Raji (cell line): Measurements from ENCODE around the gene CTNND2.

Source experiments
- POLR2A ChIP-seq: IDR thresholded peaks from 2 replicates; pipeline ENCODE4 v1.6.1; 2011; ENCODE audit warnings: low read depth, low read length, control low read depth; ENCODE audit not compliant: insufficient read depth

CTNND2 gene

GRCh38 chr5:11608530-11608929, 295.7 kb downstream of the CTNND2 start:
- TF ChIP-seq POLR2A, result no peak

GRCh38 chr5:11607944-11608483, 296.2 kb downstream of the CTNND2 start:
- TF ChIP-seq POLR2A, result no peak

- no peak for TF ChIP-seq POLR2A
These were observed 301.9 kb downstream of the CTNND2 start for GRCh38 chr5:11602298-11602697.

GRCh38 chr5:11599499-11599898, 304.7 kb downstream of the CTNND2 start:
- no peak for TF ChIP-seq POLR2A

- TF ChIP-seq POLR2A, result no peak
These were observed 307.6 kb downstream of the CTNND2 start for GRCh38 chr5:11596657-11597071.

GRCh38 chr5:11596185-11596584, 308.1 kb downstream of the CTNND2 start:
- TF ChIP-seq POLR2A, result no peak

GRCh38 chr5:11595045-11595444, 309.2 kb downstream of the CTNND2 start:
- no peak for TF ChIP-seq POLR2A

GRCh38 chr5:11594021-11594420, 310.2 kb downstream of the CTNND2 start:
- no peak for TF ChIP-seq POLR2A

- TF ChIP-seq POLR2A, result no peak
These were observed 313.8 kb downstream of the CTNND2 start for GRCh38 chr5:11590475-11590874.

GRCh38 chr5:11588803-11589202, 315.4 kb downstream of the CTNND2 start:
- TF ChIP-seq POLR2A, result no peak

GRCh38 chr5:11584017-11584416, 320.2 kb downstream of the CTNND2 start:
- no peak for TF ChIP-seq POLR2A

GRCh38 chr5:11579351-11579750, 324.9 kb downstream of the CTNND2 start:
- no peak for TF ChIP-seq POLR2A

- TF ChIP-seq POLR2A, result no peak
These were observed 329.5 kb downstream of the CTNND2 start for GRCh38 chr5:11574787-11575186.

GRCh38 chr5:11573140-11573992, 330.9 kb downstream of the CTNND2 start:
- TF ChIP-seq POLR2A, result no peak

GRCh38 chr5:11564706-11565105, 339.5 kb downstream of the CTNND2 start:
- no peak for TF ChIP-seq POLR2A

- TF ChIP-seq POLR2A, result no peak
These were observed 340.4 kb downstream of the CTNND2 start for GRCh38 chr5:11563822-11564221.
